Ovary (tissue), 3 donors: Measurements from ENCODE around the gene SCD5.

ENCODE experiments used
- EP300 ChIP-seq: sonication (generic); formaldehyde crosslinking; IDR thresholded peaks from one replicate; pipeline ENCODE4 v1.6.1; 2017; ENCODE audit warnings: antibody characterized with exemption
- TF ChIP-seq, protein P1 (sequence below), 3 donors: fragments of 450-650 bp in 2 of 3; fragments of 200-600 bp in 1 of 3; IDR thresholded peaks; one replicate each; pipeline versions ENCODE4 v1.5.1 to v1.8.0; 2016 to 2022; ENCODE audit warnings: antibody characterized with exemption in 3 of 3, mild to moderate bottlenecking in 1 of 3
- donor health status: DM: no; HTN: no; CAD: no.

DNA sequence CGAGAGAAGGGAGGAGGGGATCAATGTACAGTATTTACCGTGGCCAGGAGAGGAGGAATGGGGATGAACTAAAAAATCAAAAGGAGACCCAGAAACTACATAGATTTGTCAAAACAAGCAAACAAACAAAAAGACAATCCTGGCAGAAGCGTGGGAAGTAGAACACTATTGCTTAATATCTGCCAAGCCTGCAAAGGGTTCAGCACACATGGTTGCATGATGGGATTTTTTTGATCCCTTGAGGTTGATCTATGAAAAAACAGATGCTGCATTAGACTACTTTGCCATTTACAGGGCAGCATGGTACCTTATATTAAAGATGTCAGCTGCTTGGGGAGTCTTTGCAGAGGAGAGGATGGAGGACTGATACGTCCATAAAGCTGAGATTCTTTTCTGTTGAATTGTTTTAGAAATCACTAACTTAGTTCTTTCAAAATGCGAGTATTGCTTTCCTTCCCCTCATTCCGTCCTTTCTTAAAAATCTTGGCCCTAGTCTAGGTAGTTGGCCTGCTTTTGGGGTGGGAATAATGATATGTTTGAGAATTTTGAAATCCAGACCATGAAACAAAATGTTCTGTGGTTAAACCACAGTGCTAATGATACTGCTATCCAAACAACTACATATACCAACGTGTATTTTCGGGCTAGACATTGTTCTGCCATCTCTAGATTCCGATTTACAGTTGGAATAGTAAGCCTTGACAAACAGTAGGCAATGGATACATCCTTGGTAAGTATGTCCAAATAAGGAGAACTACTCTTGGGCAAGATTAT lies 197.2 kb downstream of the SCD5 start:
- TF ChIP-seq EP300, result no peak
- TF ChIP-seq, protein P1, sequence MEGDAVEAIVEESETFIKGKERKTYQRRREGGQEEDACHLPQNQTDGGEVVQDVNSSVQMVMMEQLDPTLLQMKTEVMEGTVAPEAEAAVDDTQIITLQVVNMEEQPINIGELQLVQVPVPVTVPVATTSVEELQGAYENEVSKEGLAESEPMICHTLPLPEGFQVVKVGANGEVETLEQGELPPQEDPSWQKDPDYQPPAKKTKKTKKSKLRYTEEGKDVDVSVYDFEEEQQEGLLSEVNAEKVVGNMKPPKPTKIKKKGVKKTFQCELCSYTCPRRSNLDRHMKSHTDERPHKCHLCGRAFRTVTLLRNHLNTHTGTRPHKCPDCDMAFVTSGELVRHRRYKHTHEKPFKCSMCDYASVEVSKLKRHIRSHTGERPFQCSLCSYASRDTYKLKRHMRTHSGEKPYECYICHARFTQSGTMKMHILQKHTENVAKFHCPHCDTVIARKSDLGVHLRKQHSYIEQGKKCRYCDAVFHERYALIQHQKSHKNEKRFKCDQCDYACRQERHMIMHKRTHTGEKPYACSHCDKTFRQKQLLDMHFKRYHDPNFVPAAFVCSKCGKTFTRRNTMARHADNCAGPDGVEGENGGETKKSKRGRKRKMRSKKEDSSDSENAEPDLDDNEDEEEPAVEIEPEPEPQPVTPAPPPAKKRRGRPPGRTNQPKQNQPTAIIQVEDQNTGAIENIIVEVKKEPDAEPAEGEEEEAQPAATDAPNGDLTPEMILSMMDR (IDR thresholded peaks at IDR 0.05), result no peak
